H1 (cell line): Measurements from ENCODE around the gene PCNP. TPM values are rescaled to one million over a fixed set of nuclear protein-coding genes. Genes with fewer than 3 reads are reported as not detected.

Experiments used
- CTCF ChIA-PET: fragments of 300-600 bp; sonication (Branson Sonifier 250); formaldehyde crosslinking; loops from one replicate; lab custom pipeline; 2021; ENCODE audit not compliant: partially characterized antibody; lab: Charles Lee
- POLR2A ChIA-PET: fragments of 300-600 bp; sonication (Branson Sonifier 250); formaldehyde crosslinking; loops from one replicate; lab custom pipeline; 2021; ENCODE audit warnings: inconsistent platforms; ENCODE audit not compliant: partially characterized antibody; lab: Charles Lee
- DNase-seq, 2 experiments: peaks; one replicate each; pipeline versions ENCODE4 v3.0.0 to v3.0.0-alpha.2; 2010 to 2022; ENCODE audit warnings: low spot score in 2 of 2, low read depth in 1 of 2, mixed read lengths in 1 of 2
- FAIRE-seq: peaks from 2 replicates; lab custom pipeline; 2011; peaks lifted over from hg19 to GRCh38; lab: Jason Lieb, UNC
- H2AFZ ChIP-seq: 2 replicates; pipeline ENCODE4 v1.8.1; 2012; ENCODE audit warnings: low read length, inconsistent platforms
- H2AK5ac ChIP-seq: 2 replicates; pipeline ENCODE4 v1.6.1; 2013; ENCODE audit warnings: low read depth, low read length
- H2BK120ac ChIP-seq: replicated peaks from 2 replicates; pipeline ENCODE3; 2013; ENCODE audit warnings: low read depth, low read length, inconsistent platforms
- H2BK12ac ChIP-seq: 2 replicates; pipeline ENCODE4 v1.6.1; 2013; ENCODE audit warnings: low read depth, low read length
- H2BK15ac ChIP-seq: 2 replicates; pipeline ENCODE4 v1.6.1; 2013; ENCODE audit warnings: low read length
- H2BK20ac ChIP-seq: 2 replicates; pipeline ENCODE4 v1.6.1; 2013; ENCODE audit warnings: low read length
- H2BK5ac ChIP-seq: 2 replicates; pipeline ENCODE4 v1.6.1; 2013; ENCODE audit warnings: low read depth, low read length
- H3K14ac ChIP-seq: 2 replicates; pipeline ENCODE4 v1.6.1; 2013; ENCODE audit warnings: inconsistent platforms; ENCODE audit not compliant: insufficient read length
- H3K18ac ChIP-seq: 2 replicates; pipeline ENCODE4 v1.6.1; 2013; ENCODE audit warnings: low read length; ENCODE audit errors: extremely low read depth
- H3K23ac ChIP-seq: 2 replicates; pipeline ENCODE4 v1.6.1; 2013; ENCODE audit warnings: inconsistent platforms; ENCODE audit not compliant: insufficient read length
- H3K23me2 ChIP-seq: 2 replicates; pipeline ENCODE4 v1.6.1; 2013; ENCODE audit warnings: low read depth, low read length
- H3K27ac ChIP-seq: 2 replicates; pipeline ENCODE4 v1.6.1; 2011; ENCODE audit warnings: low read depth, low read length, inconsistent platforms
- H3K27me3 ChIP-seq, 4 experiments: replicated peaks in 1 of 4; 1 replicate in 1 of 4; 2 replicates in 3 of 4; pipeline versions ENCODE4 v1.6.1 to v1.8.1; 2011 to 2013; ENCODE audit warnings: low read length in 3 of 4, mild to moderate bottlenecking in 3 of 4, inconsistent platforms in 2 of 4, mixed read lengths in 2 of 4, moderate library complexity in 1 of 4; ENCODE audit not compliant: control insufficient read depth in 3 of 4, insufficient read depth in 3 of 4; ENCODE audit errors: extremely low read depth in 1 of 4
- H3K36me3 ChIP-seq, 4 experiments: 2 replicates each; pipeline versions ENCODE4 v1.6.1 to v1.8.1; 2011 to 2013; ENCODE audit warnings: mild to moderate bottlenecking in 4 of 4, low read length in 3 of 4, moderate library complexity in 2 of 4, control low read depth in 1 of 4, inconsistent platforms in 1 of 4; ENCODE audit not compliant: insufficient read depth in 4 of 4, control insufficient read depth in 2 of 4
- H3K4ac ChIP-seq: replicated peaks from 2 replicates; pipeline ENCODE3; 2013; ENCODE audit warnings: low read length, low read depth, mixed read lengths, inconsistent platforms; ENCODE audit not compliant: insufficient read length
- H3K4me1 ChIP-seq, 4 experiments: replicated peaks in 1 of 4; 1 replicate in 1 of 4; 2 replicates in 3 of 4; pipeline versions ENCODE4 v1.6.1 to v1.8.1; 2011 to 2013; ENCODE audit warnings: low read length in 3 of 4, inconsistent platforms in 2 of 4, mixed read lengths in 1 of 4; ENCODE audit not compliant: insufficient read depth in 4 of 4, control insufficient read depth in 3 of 4
- H3K4me2 ChIP-seq, 2 experiments: 2 replicates each; pipeline versions ENCODE4 v1.6.1 to v1.8.1; 2011 to 2013; ENCODE audit warnings: low read depth in 2 of 2, low read length in 2 of 2, control low read depth in 1 of 2, inconsistent platforms in 1 of 2, mild to moderate bottlenecking in 1 of 2; ENCODE audit not compliant: insufficient read depth in 1 of 2
- H3K4me3 ChIP-seq, 4 experiments: fragments of 200-600, 300-600 bp in 1 of 4; sonication (generic), shearing (Covaris generic), sonication (Bioruptor Twin) in 1 of 4; 2 replicates each; pipeline versions ENCODE4 v1.5.1 to v1.8.1; 2011 to 2016; ENCODE audit warnings: low read length in 4 of 4, low read depth in 3 of 4, control low read depth in 2 of 4, inconsistent platforms in 2 of 4, mild to moderate bottlenecking in 2 of 4, mixed read lengths in 1 of 4, moderate library complexity in 1 of 4; ENCODE audit not compliant: insufficient read depth in 2 of 4; ENCODE audit errors: extremely low read depth in 1 of 4
- H3K56ac ChIP-seq: replicated peaks from 2 replicates; pipeline ENCODE3; 2013; ENCODE audit warnings: low read depth, mild to moderate bottlenecking, mixed read lengths, low read length, inconsistent platforms; ENCODE audit not compliant: insufficient read length
- H3K79me1 ChIP-seq: 2 replicates; pipeline ENCODE4 v1.6.1; 2013; ENCODE audit warnings: low read depth, low read length, control low read depth
- H3K79me2 ChIP-seq, 2 experiments: 2 replicates each; pipeline versions ENCODE4 v1.6.1 to v1.8.1; 2012 to 2013; ENCODE audit warnings: low read length in 2 of 2, mild to moderate bottlenecking in 2 of 2, inconsistent platforms in 1 of 2; ENCODE audit not compliant: insufficient read depth in 2 of 2, control insufficient read depth in 1 of 2
- H3K9ac ChIP-seq, 4 experiments: replicated peaks in 1 of 4; 1 replicate in 1 of 4; 2 replicates in 3 of 4; pipeline versions ENCODE4 v1.6.1 to v1.8.1; 2011 to 2013; ENCODE audit warnings: low read depth in 3 of 4, low read length in 3 of 4, control low read depth in 2 of 4, mild to moderate bottlenecking in 2 of 4, moderate library complexity in 2 of 4, inconsistent platforms in 1 of 4; ENCODE audit errors: extremely low read depth in 1 of 4
- H3K9me3 ChIP-seq, 2 experiments: 2 replicates each; pipeline versions ENCODE4 v1.6.1 to v1.8.1; 2012 to 2013; ENCODE audit warnings: mild to moderate bottlenecking in 2 of 2, moderate library complexity in 2 of 2, control low read depth in 1 of 2, inconsistent platforms in 1 of 2, low read depth in 1 of 2, low read length in 1 of 2, mixed read lengths in 1 of 2; ENCODE audit not compliant: insufficient read depth in 2 of 2
- H4K20me1 ChIP-seq, 2 experiments: replicated peaks in 1 of 2; 2 replicates each; pipeline versions ENCODE3 to v1.8.1; 2011 to 2013; ENCODE audit warnings: inconsistent platforms in 2 of 2, low read length in 2 of 2, mild to moderate bottlenecking in 1 of 2; ENCODE audit not compliant: insufficient read depth in 2 of 2, control insufficient read depth in 1 of 2
- H4K5ac ChIP-seq: 2 replicates; pipeline ENCODE4 v1.6.1; 2013; ENCODE audit warnings: low read length, low read depth, mixed read lengths, inconsistent platforms; ENCODE audit not compliant: insufficient read length
- H4K8ac ChIP-seq: 2 replicates; pipeline ENCODE4 v1.8.0; 2013; ENCODE audit warnings: mild to moderate bottlenecking, moderate library complexity, low read length, inconsistent platforms; ENCODE audit not compliant: insufficient read depth; ENCODE audit errors: extremely low read depth
- H4K91ac ChIP-seq: replicated peaks from 2 replicates; pipeline ENCODE3; 2013; ENCODE audit warnings: low read length, mixed read lengths, inconsistent platforms; ENCODE audit not compliant: insufficient read length
- ATF2 ChIP-seq: IDR thresholded peaks from 2 replicates; pipeline ENCODE4 v1.6.1; 2012; ENCODE audit warnings: low read length, inconsistent platforms
- CBX5 ChIP-seq: fragments of 300-800, 300-1000 bp; sonication (generic); IDR thresholded peaks from 2 replicates; pipeline ENCODE4 v1.7.1; 2016; ENCODE audit warnings: antibody characterized with exemption, low read length, low read depth
- CHD2 ChIP-seq: IDR thresholded peaks from 2 replicates; pipeline ENCODE4 v1.6.1; 2012; ENCODE audit warnings: low read length, improper control_type of control experiment
- EGR1 ChIP-seq: IDR thresholded peaks from 2 replicates; pipeline ENCODE4 v1.6.1; 2011; ENCODE audit warnings: low read depth, low read length, borderline replicate concordance
- EZH2 ChIP-seq: fragments of 200-600 bp; sonication (generic); IDR thresholded peaks from 2 replicates; pipeline ENCODE4 v1.7.1; 2012; ENCODE audit warnings: low read depth, mild to moderate bottlenecking, moderate library complexity, low read length, inconsistent platforms; ENCODE audit not compliant: severe bottlenecking
- KDM5A ChIP-seq: fragments of 200-600 bp; IDR thresholded peaks from 2 replicates; pipeline ENCODE4 v1.7.1; 2012; ENCODE audit warnings: mild to moderate bottlenecking, low read length, inconsistent platforms, mixed read lengths
- RFX5 ChIP-seq: IDR thresholded peaks from 2 replicates; pipeline ENCODE4 v1.6.1; 2011; ENCODE audit warnings: low read depth, low read length, improper control_type of control experiment, borderline replicate concordance
- RNF2 ChIP-seq: fragments of 200-900, 300-1000 bp; sonication (generic); IDR thresholded peaks from 2 replicates; pipeline ENCODE4 v1.7.1; 2016; ENCODE audit warnings: borderline replicate concordance, low read depth, mild to moderate bottlenecking, antibody characterized with exemption, low read length; ENCODE audit not compliant: poor library complexity, severe bottlenecking; ENCODE audit errors: missing control alignments
- SAP30 ChIP-seq: fragments of 300-600 bp; sonication (generic); IDR thresholded peaks from 2 replicates; pipeline ENCODE4 v1.7.1; 2012; ENCODE audit warnings: low read length, moderate library complexity, mild to moderate bottlenecking, inconsistent platforms; ENCODE audit not compliant: insufficient read depth, insufficient replicate concordance
- SP1 ChIP-seq: IDR thresholded peaks from 2 replicates; pipeline ENCODE4 v1.6.1; 2011; ENCODE audit warnings: low read depth, low read length
- SRF ChIP-seq: IDR thresholded peaks from 2 replicates; pipeline ENCODE4 v1.6.1; 2011; ENCODE audit warnings: mild to moderate bottlenecking, low read depth, low read length, moderate library complexity
- TAF1 ChIP-seq: IDR thresholded peaks from 2 replicates; pipeline ENCODE4 v1.6.1; 2011; ENCODE audit warnings: mild to moderate bottlenecking, low read depth, low read length
- TEAD4 ChIP-seq: IDR thresholded peaks from 2 replicates; pipeline ENCODE4 v1.6.1; 2012; ENCODE audit warnings: low read depth, low read length, inconsistent platforms, mixed read lengths
- WGBS, 2 experiments: shearing (Covaris generic) in 1 of 2; methylation state at CpG; one replicate each; pipeline versions ENCODE4 v1.1.6 to v1.1.7; 2013 to 2015; ENCODE audit warnings: low lambda C conversion rate in 2 of 2, mixed read lengths in 2 of 2, inconsistent platforms in 1 of 2, low coverage in 1 of 2, missing lambda C conversion rate in 1 of 2; ENCODE audit not compliant: insufficient replicate concordance in 2 of 2, insufficient coverage in 1 of 2, insufficient read length in 1 of 2; ENCODE audit errors: extremely low coverage in 1 of 2, missing lambda C conversion rate in 1 of 2; 5-methylcytosine and 5-hydroxymethylcytosine counted together
- polyA plus RNA-seq, 7 experiments: library from polyadenylated mRNA; depleted of rRNA in 3 of 7; stranded (reverse) in 5 of 7; unstranded in 2 of 7; fragments of >200 nt in 5 of 7; fragments of 200-250 nt in 2 of 7; gene quantifications; 1 replicate in 5 of 7; 2 replicates in 1 of 7; 4 replicates in 1 of 7; pipeline versions ENCODE4 v1.2.1 to v1.2.3, GENCODE V29; 2011 to 2013; ENCODE audit warnings: missing spikeins in 2 of 7, mixed read lengths in 2 of 7
- total RNA-seq: library from RNA; stranded (reverse); fragmentation: NEBNext Ultra II Directional; extraction: Animal tissue kit (Norgen Biotek cat#: 25700); gene quantifications from 2 replicates; pipeline ENCODE4 v1.2.1, GENCODE V29; 2021

PCNP gene
- total and polyA plus RNA-seq, 2 of the 8 experiments (the other 6 are each of a cell fraction or from before 2014, with no cell fraction given), result 29.1 to 192 TPM

GRCh38 chr3:101618726-101619125, 44.7 kb downstream of the PCNP start:
- no peak overlapping the region for H3K4me2 ChIP-seq
- no peaks in the 10 kb centered on the region for H3K79me2 ChIP-seq
- no peak overlapping the region for H2BK15ac ChIP-seq
- FAIRE-seq (no peak), DNase-seq (no peak)
- H4K91ac ChIP-seq, result no peak overlapping the region
- H4K8ac ChIP-seq, result no peak overlapping the region
- no peak overlapping the region for H2BK12ac ChIP-seq
- H3K36me3 ChIP-seq, result no peaks in the 10 kb centered on the region
- H2BK120ac ChIP-seq, result no peak overlapping the region
- H2AFZ ChIP-seq, result no peak overlapping the region
- H3K4me1 ChIP-seq, result no peaks in the 10 kb centered on the region
- POLR2A ChIA-PET, result no interaction called here
- H3K27me3 ChIP-seq, result no peaks in the 10 kb centered on the region
- H3K27ac ChIP-seq, result no peak overlapping the region
- H3K18ac ChIP-seq, result no peak overlapping the region
- no peak overlapping the region for H3K9ac ChIP-seq
- H3K56ac ChIP-seq, result no peak overlapping the region
- 94% methylated on average over 1 of the region's 1 CpG; no CpG with 5 or more reads in 1 of the 2 experiments for WGBS, 2 experiments
- no peak overlapping the region for H2BK20ac ChIP-seq
- H4K20me1 ChIP-seq, result no peaks in the 10 kb centered on the region
- H3K23ac ChIP-seq, result no peak overlapping the region
- H2BK5ac ChIP-seq, result no peak overlapping the region
- H3K79me1 ChIP-seq, result no peaks in the 10 kb centered on the region
- no peak overlapping the region for H4K5ac ChIP-seq
- H3K14ac ChIP-seq, result no peak overlapping the region
- H3K4ac ChIP-seq, result no peak overlapping the region
- H3K4me3 ChIP-seq, result no peak overlapping the region
- no peaks in the 10 kb centered on the region for H3K9me3 ChIP-seq
- no peaks in the 10 kb centered on the region for H3K23me2 ChIP-seq
- no peak overlapping the region for H2AK5ac ChIP-seq
- CTCF ChIA-PET, result interaction anchor here (1.1 kb wide), 1 partner anchor 19 kb away, joined by 3 read pairs; no protein-coding TSS in a partner anchor
- TF ChIP-seq TAF1, result no peak
- TF ChIP-seq CBX5, result no peak
- TF ChIP-seq EGR1, result no peak
- TF ChIP-seq SAP30, result no peak
- no peak for TF ChIP-seq RNF2
- TF ChIP-seq CHD2, result no peak
- no peak for TF ChIP-seq KDM5A
- no peak for TF ChIP-seq RFX5
- no peak for TF ChIP-seq EZH2
- TF ChIP-seq SRF, result no peak
- TF ChIP-seq SP1, result no peak
- TF ChIP-seq TEAD4, result no peak
- no peak for TF ChIP-seq ATF2
